Stomach (tissue), 9 donors: Measurements from ENCODE around the gene NDC1. TPM values are rescaled to one million over a fixed set of nuclear protein-coding genes. Genes with fewer than 3 reads are reported as not detected.

ENCODE experiments used
- DNase-seq, 2 donors: peaks; one replicate each; pipeline versions ENCODE4 v3.0.0 to v3.0.0-alpha.2; 2013 to 2019
- H3K27ac ChIP-seq, 5 donors: fragments of 200-600 bp in 4 of 5; sonication (generic) in 4 of 5; one replicate each; pipeline ENCODE4 v1.5.1; 2013 to 2019; ENCODE audit warnings: mild to moderate bottlenecking in 1 of 5, moderate library complexity in 1 of 5
- H3K27me3 ChIP-seq, 3 donors: fragments of 200-600 bp; sonication (generic); one replicate each; pipeline ENCODE4 v1.5.1; 2017 to 2019; ENCODE audit warnings: mixed run types in 1 of 3
- H3K36me3 ChIP-seq, 4 donors: fragments of 200-600 bp; sonication (generic); 1 replicate in 3 of 4; 2 replicates in 1 of 4; pipeline ENCODE4 v1.5.1; 2016 to 2019
- H3K4me1 ChIP-seq, 4 donors: fragments of 200-600 bp; sonication (generic); one replicate each; pipeline ENCODE4 v1.5.1; 2016 to 2019
- H3K4me3 ChIP-seq, 4 donors: fragments of 200-600 bp; sonication (generic) in 3 of 4; one replicate each; pipeline ENCODE4 v1.5.1; 2016 to 2019; ENCODE audit warnings: mild to moderate bottlenecking in 1 of 4
- H3K9me3 ChIP-seq, 4 donors: fragments of 200-600 bp; sonication (generic); one replicate each; pipeline ENCODE4 v1.5.1; 2016 to 2019
- EP300 ChIP-seq: sonication (generic); formaldehyde crosslinking; IDR thresholded peaks from one replicate; pipeline ENCODE4 v1.6.1; 2017; ENCODE audit warnings: antibody characterized with exemption
- POLR2A ChIP-seq, 4 donors: fragments of 450-650 bp; IDR thresholded peaks; one replicate each; pipeline ENCODE4 v1.6.1; 2016; ENCODE audit warnings: antibody characterized with exemption in 4 of 4, control low read depth in 2 of 4, mild to moderate bottlenecking in 1 of 4, moderate library complexity in 1 of 4
- POLR2AphosphoS5 ChIP-seq, 3 donors: sonication (generic); formaldehyde crosslinking; IDR thresholded peaks; one replicate each; pipeline ENCODE4 v1.6.1; 2016; ENCODE audit warnings: antibody characterized with exemption in 3 of 3
- WGBS, 5 donors: extraction: QIAGEN DNeasy Blood & Tissue Kit in 3 of 5; methylation state at CpG; one replicate each; pipeline versions ENCODE4 v1.1.5 to v1.1.7; 2013 to 2018; 5-methylcytosine and 5-hydroxymethylcytosine counted together
- intact Hi-C: fragments of 100-400 bp; cut with DNase I; formaldehyde crosslinking; loops from one replicate; pipeline ENCODE4 v1.15.1; 2023; ENCODE audit warnings: low total_unique reads
- polyA plus RNA-seq, 3 donors: library from polyadenylated mRNA; stranded (reverse); fragments of 200-250 nt; gene quantifications; one replicate each; pipeline ENCODE4 v1.2.3, GENCODE V29; 2013
- total RNA-seq, 5 donors: library from RNA; depleted of rRNA; stranded (reverse); fragments of >200 nt; gene quantifications; one replicate each; pipeline versions ENCODE4 v1.1.0 to v1.2.3, GENCODE V29; 2014 to 2016
- TF ChIP-seq, protein P1 (sequence below), 7 experiments: fragments of 450-650 bp in 4 of 7; fragments of 200-600 bp in 3 of 7; sonication (generic) in 3 of 7; IDR thresholded peaks; one replicate each; pipeline ENCODE4 v1.5.1; 2016 to 2019; ENCODE audit warnings: antibody characterized with exemption in 7 of 7, control low read depth in 2 of 7, mild to moderate bottlenecking in 1 of 7
- donor health status: healthy with polysubstance abuse.
- donor health status: Bipolar disorder and iron deficiency.
- donor health status: healthy.

The NDC1 gene
- total and polyA plus RNA-seq, 8 donors, result 2.6 to 46.9 (median 7.7) TPM

DNA sequence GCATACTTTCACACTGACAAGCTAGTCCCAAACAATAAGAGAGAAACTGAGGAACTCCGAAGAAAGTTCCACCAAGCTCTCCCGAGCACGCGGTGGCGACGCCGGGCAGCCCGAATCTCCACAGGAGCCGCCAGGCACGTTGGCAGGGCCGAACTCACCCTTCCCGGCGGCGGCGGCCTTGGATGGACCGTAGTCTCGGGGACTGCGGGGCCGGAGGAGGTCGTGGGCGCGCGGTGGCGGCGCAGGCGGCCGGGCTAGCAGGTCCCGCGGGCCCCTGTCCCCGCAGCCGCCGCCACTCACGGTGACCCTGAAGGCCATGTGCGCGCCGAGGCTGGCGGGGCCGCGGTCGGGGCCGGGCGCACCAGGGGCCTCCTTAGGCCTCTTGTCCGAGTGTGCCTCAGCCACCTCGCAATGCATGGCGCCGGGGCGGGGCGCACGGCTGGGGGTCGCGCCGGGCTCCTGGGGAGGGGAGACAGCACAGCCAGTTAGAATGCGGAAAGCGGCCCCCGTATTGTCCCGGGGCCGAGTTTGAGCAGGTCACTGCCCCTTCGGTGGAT, 100.4 kb downstream of the NDC1 start:
- Histone ChIP-seq H3K4me1 (peaks cover 19 to 26% (median 25%) of the 10 kb centered on the region in 4 donors), H3K9me3 (peaks cover 0 to 4% (median 0%) of the 10 kb centered on the region in 4 donors), H3K27ac (peak overlapping the region in 2 of 5 donors; percentile 33 to 49), H3K4me3 (peak overlapping the region; percentile 58 to 65 (median 62)), H3K27me3 (peaks cover 4 to 79% (median 35%) of the 10 kb centered on the region in 3 donors), H3K36me3 (no peaks in the 10 kb centered on the region)
- TF ChIP-seq EP300 (no peak), POLR2AphosphoS5 (IDR thresholded peaks at IDR 0.05) (no peak), POLR2A (IDR thresholded peaks at IDR 0.05) (no peak)
- TF ChIP-seq, protein P1, sequence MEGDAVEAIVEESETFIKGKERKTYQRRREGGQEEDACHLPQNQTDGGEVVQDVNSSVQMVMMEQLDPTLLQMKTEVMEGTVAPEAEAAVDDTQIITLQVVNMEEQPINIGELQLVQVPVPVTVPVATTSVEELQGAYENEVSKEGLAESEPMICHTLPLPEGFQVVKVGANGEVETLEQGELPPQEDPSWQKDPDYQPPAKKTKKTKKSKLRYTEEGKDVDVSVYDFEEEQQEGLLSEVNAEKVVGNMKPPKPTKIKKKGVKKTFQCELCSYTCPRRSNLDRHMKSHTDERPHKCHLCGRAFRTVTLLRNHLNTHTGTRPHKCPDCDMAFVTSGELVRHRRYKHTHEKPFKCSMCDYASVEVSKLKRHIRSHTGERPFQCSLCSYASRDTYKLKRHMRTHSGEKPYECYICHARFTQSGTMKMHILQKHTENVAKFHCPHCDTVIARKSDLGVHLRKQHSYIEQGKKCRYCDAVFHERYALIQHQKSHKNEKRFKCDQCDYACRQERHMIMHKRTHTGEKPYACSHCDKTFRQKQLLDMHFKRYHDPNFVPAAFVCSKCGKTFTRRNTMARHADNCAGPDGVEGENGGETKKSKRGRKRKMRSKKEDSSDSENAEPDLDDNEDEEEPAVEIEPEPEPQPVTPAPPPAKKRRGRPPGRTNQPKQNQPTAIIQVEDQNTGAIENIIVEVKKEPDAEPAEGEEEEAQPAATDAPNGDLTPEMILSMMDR (IDR thresholded peaks at IDR 0.05), result no peak
- peak in 1 of 2 donors; percentile 36 for DNase-seq
- intact Hi-C loops, result no loop called here
- WGBS, 5 donors, result 5 to 37% (median 15%) methylated on average over 8 to 58 of the region's 58 CpGs

DNA sequence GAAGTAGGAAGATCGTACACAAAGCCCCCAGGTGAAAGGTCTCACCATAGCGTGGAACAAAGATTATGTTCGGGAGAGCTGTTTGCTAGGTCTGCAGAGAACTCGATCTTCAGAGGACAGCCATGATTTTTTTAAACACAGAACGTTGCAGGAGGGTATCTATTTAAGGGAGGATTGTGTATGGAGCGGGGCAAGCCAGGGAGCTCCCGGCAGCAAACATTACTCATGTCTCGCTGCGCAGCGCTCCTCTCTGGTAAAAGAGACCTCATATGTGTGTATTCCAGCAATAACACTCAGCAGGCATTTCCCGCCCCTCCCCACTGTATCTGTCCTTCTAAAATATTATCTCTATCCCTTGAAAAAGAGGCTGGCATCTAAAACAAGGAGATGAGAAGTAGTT, 101.8 kb downstream of the NDC1 start:
- Histone ChIP-seq H3K27ac (peak overlapping the region in 2 of 5 donors; percentile 10 to 39), H3K36me3 (no peaks in the 10 kb centered on the region), H3K9me3 (no peaks in the 10 kb centered on the region), H3K27me3 (peaks cover 4 to 75% (median 35%) of the 10 kb centered on the region in 3 donors), H3K4me1 (peaks cover 19 to 26% (median 25%) of the 10 kb centered on the region in 4 donors), H3K4me3 (no peak overlapping the region)
- no peak for TF ChIP-seq POLR2A (IDR thresholded peaks at IDR 0.05)
- TF ChIP-seq, protein P1 (IDR thresholded peaks at IDR 0.05), result no peak
- no peak for TF ChIP-seq POLR2AphosphoS5 (IDR thresholded peaks at IDR 0.05)
- no peak for TF ChIP-seq EP300
- no peak for DNase-seq
- intact Hi-C loops, result no loop called here
- WGBS, 5 donors, result 63 to 77% (median 69%) methylated on average over 11 of the region's 11 CpGs

DNA sequence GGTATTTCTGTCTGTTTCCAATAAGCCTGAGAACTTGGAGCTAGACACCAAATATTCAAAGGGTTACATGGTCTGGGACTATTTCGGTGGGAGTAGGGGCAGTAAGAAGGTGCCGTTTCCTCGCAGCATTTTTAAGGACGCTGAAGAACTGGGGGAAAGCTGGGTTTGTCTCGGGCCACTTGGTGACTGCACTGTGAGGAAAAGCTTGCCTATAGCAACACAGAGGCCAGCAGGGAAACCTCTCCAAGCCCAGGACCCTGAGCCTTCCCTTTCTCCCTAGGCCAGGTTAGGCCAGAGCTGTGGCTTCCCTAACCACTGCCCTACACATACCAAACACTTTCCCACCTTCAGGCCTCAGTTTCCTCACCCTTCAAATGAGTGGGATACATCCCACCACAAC, 102.4 kb downstream of the NDC1 start:
- DNase-seq, result no peak
- TF ChIP-seq POLR2AphosphoS5 (IDR thresholded peaks at IDR 0.05) (no peak), POLR2A (IDR thresholded peaks at IDR 0.05) (no peak), EP300 (no peak)
- TF ChIP-seq, protein P1 (IDR thresholded peaks at IDR 0.05), result no peak
- peaks cover 19 to 26% (median 25%) of the 10 kb centered on the region in 4 donors for H3K4me1 ChIP-seq
- H3K9me3 ChIP-seq, result no peaks in the 10 kb centered on the region
- intact Hi-C loops, result no loop called here
- 86 to 93% (median 91%) methylated on average over 5 of the region's 5 CpGs for WGBS, 5 donors
- H3K4me3 ChIP-seq, result no peak overlapping the region
- H3K27me3 ChIP-seq, result peaks cover 4 to 74% (median 35%) of the 10 kb centered on the region in 3 donors
- H3K27ac ChIP-seq, result peak overlapping the region in 2 of 5 donors; percentile 8 to 39
- no peaks in the 10 kb centered on the region for H3K36me3 ChIP-seq

DNA sequence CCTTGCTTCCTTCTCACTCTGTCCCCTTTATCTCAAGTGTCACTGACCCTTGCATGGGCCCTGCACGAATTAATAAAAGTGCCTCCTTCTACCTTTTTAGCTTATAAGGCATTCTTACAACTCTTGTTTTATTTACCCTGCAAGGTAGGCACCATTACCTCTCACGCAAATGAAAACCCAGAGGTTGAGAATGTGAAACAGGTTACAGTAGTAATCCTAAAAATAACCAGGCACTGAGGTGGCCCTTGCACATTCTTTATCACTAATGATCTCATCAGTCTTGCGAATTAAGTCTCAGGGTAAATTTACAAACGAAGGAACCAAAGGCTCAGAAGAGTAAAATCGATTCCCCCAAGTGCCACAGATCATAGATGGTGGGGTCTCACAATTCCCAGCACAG, 102.8 kb downstream of the NDC1 start:
- intact Hi-C loops, result no loop called here
- Histone ChIP-seq H3K4me3 (no peak overlapping the region), H3K9me3 (no peaks in the 10 kb centered on the region), H3K4me1 (peaks cover 19 to 26% (median 25%) of the 10 kb centered on the region in 4 donors), H3K27ac (peak overlapping the region in 4 of 5 donors; percentile 34 to 63 (median 54)), H3K27me3 (peaks cover 4 to 70% (median 31%) of the 10 kb centered on the region in 3 donors), H3K36me3 (no peaks in the 10 kb centered on the region)
- no peak for DNase-seq
- TF ChIP-seq EP300 (no peak), POLR2A (IDR thresholded peaks at IDR 0.05) (no peak)
- 45 to 69% (median 62%) methylated on average over 5 of the region's 5 CpGs for WGBS, 5 donors
